ENCODE results near the gene JPH4. TPM values are rescaled to one million over a fixed set of nuclear protein-coding genes. Genes with fewer than 3 reads are reported as not detected.

The JPH4 gene
- total and polyA plus RNA-seq, 2 experiments from 2014 or later, result not detected

- H3K27ac ChIP-seq, result peak overlapping the region; percentile 46
- peak; percentile 61 for DNase-seq
- H3K4me1 ChIP-seq (ENCODE audit: insufficient read depth), result no peaks in the 10 kb centered on the region
- no peak overlapping the region for H3K4me3 ChIP-seq
- H4K20me1 ChIP-seq (ENCODE audit: insufficient read depth), result no peaks in the 10 kb centered on the region
- H3K27me3 ChIP-seq (replicated peaks; ENCODE audit: insufficient read depth), result no peaks in the 10 kb centered on the region
- no peaks in the 10 kb centered on the region for H3K9me2 ChIP-seq (ENCODE audit: insufficient read depth)
- no peaks in the 10 kb centered on the region for H3F3A ChIP-seq (ENCODE audit: insufficient read depth)
- no peak overlapping the region for H2AFZ ChIP-seq
- TF ChIP-seq EZH2 (IDR thresholded peaks at IDR 0.05; ENCODE audit: insufficient read depth, poor library complexity, severe bottlenecking) (no peak), EZH2phosphoT487 (IDR thresholded peaks at IDR 0.05; ENCODE audit: insufficient read depth, low read depth) (no peak)
- no peaks in the 10 kb centered on the region for H3K36me3 ChIP-seq (ENCODE audit: low read depth)
- H3K9ac ChIP-seq, result peak overlapping the region; percentile 25; the same call in 1 of the 2 replicates
- H3K79me2 ChIP-seq (ENCODE audit: insufficient read depth), result no peaks in the 10 kb centered on the region
- 42 to 61% methylated on average over 17 to 18 of the region's 18 CpGs for WGBS, 2 experiments (ENCODE audit: low coverage in 1 of 2, low lambda C conversion rate in 2 of 2, missing lambda C conversion rate in 2 of 2)
- H3K9me3 ChIP-seq (ENCODE audit: low read depth), result no peaks in the 10 kb centered on the region
- in situ Hi-C loops (cut with MboI), result no loop called here
- no peak overlapping the region for H3K4me2 ChIP-seq (ENCODE audit: unreplicated experiment)
Observed at GRCh38 chr14:23548351-23549318, 30.0 kb downstream of the JPH4 start.

DNA sequence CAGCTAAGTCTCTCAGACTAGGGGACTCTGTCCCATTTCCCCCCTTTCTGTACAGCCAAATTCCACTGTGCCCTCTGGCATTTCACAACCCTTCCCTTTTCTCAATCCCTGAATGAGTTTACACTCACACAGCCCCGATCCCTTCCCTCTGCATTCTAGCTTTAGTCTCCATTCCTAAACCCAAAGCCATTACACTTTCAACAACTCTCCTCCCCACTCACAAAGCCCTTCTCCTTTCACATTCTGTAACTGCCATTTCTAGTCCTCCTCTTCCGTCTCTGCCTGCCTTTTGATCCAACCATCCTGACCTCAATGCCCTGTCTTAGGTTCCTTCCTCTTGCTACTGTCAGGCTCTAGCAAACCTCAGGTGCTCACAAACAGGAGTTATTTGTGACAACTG, 30.7 kb downstream of the JPH4 start:
- Histone ChIP-seq H3K9me2 (ENCODE audit: insufficient read depth) (no peaks in the 10 kb centered on the region), H4K20me1 (ENCODE audit: insufficient read depth) (no peaks in the 10 kb centered on the region), H3K4me3 (no peak overlapping the region), H3K4me1 (ENCODE audit: insufficient read depth) (no peaks in the 10 kb centered on the region), H3K4me2 (ENCODE audit: unreplicated experiment) (no peak overlapping the region), H3F3A (ENCODE audit: insufficient read depth) (no peaks in the 10 kb centered on the region), H3K79me2 (ENCODE audit: insufficient read depth) (no peaks in the 10 kb centered on the region), H3K27ac (peak overlapping the region; percentile 46), H3K9me3 (ENCODE audit: low read depth) (no peaks in the 10 kb centered on the region), H3K36me3 (ENCODE audit: low read depth) (no peaks in the 10 kb centered on the region), H3K27me3 (replicated peaks; ENCODE audit: insufficient read depth) (no peaks in the 10 kb centered on the region), H2AFZ (no peak overlapping the region), H3K9ac (no peak overlapping the region)
- in situ Hi-C loops (cut with MboI), result no loop called here
- DNase-seq, result no peak
- TF ChIP-seq EZH2phosphoT487 (IDR thresholded peaks at IDR 0.05; ENCODE audit: insufficient read depth, low read depth) (no peak), EZH2 (IDR thresholded peaks at IDR 0.05; ENCODE audit: insufficient read depth, poor library complexity, severe bottlenecking) (no peak)
- WGBS, 2 experiments (ENCODE audit: low coverage in 1 of 2, low lambda C conversion rate in 2 of 2, missing lambda C conversion rate in 2 of 2), result 75 to 85% methylated on average over 2 of the region's 2 CpGs

- DNase-seq, result no peak
- in situ Hi-C loops (cut with MboI), result no loop called here
- no peak overlapping the region for H2AFZ ChIP-seq
- H3K36me3 ChIP-seq (ENCODE audit: low read depth), result no peaks in the 10 kb centered on the region
- TF ChIP-seq EZH2 (IDR thresholded peaks at IDR 0.05; ENCODE audit: insufficient read depth, poor library complexity, severe bottlenecking) (no peak), EZH2phosphoT487 (IDR thresholded peaks at IDR 0.05; ENCODE audit: insufficient read depth, low read depth) (no peak)
- H3F3A ChIP-seq (ENCODE audit: insufficient read depth), result no peaks in the 10 kb centered on the region
- no peak overlapping the region for H3K4me2 ChIP-seq (ENCODE audit: unreplicated experiment)
- H3K27ac ChIP-seq, result no peak overlapping the region
- no peaks in the 10 kb centered on the region for H3K79me2 ChIP-seq (ENCODE audit: insufficient read depth)
- no peaks in the 10 kb centered on the region for H4K20me1 ChIP-seq (ENCODE audit: insufficient read depth)
- no peaks in the 10 kb centered on the region for H3K4me1 ChIP-seq (ENCODE audit: insufficient read depth)
- H3K9me3 ChIP-seq (ENCODE audit: low read depth), result no peaks in the 10 kb centered on the region
- no peaks in the 10 kb centered on the region for H3K27me3 ChIP-seq (replicated peaks; ENCODE audit: insufficient read depth)
- WGBS, 2 experiments (ENCODE audit: low coverage in 1 of 2, low lambda C conversion rate in 2 of 2, missing lambda C conversion rate in 2 of 2), result 31 to 50% methylated on average over 7 to 10 of the region's 10 CpGs
- no peak overlapping the region for H3K9ac ChIP-seq
- H3K9me2 ChIP-seq (ENCODE audit: insufficient read depth), result no peaks in the 10 kb centered on the region
- no peak overlapping the region for H3K4me3 ChIP-seq
Observed at GRCh38 chr14:23546450-23547035, 32.0 kb downstream of the JPH4 start.

- no peak overlapping the region for H3K9ac ChIP-seq
- no peaks in the 10 kb centered on the region for H3K79me2 ChIP-seq (ENCODE audit: insufficient read depth)
- no peak for DNase-seq
- no peaks in the 10 kb centered on the region for H4K20me1 ChIP-seq (ENCODE audit: insufficient read depth)
- 75 to 87% methylated on average over 4 of the region's 4 CpGs for WGBS, 2 experiments (ENCODE audit: low coverage in 1 of 2, low lambda C conversion rate in 2 of 2, missing lambda C conversion rate in 2 of 2)
- H3K4me3 ChIP-seq, result no peak overlapping the region
- in situ Hi-C loops (cut with MboI), result no loop called here
- H3K4me2 ChIP-seq (ENCODE audit: unreplicated experiment), result no peak overlapping the region
- no peaks in the 10 kb centered on the region for H3K4me1 ChIP-seq (ENCODE audit: insufficient read depth)
- TF ChIP-seq EZH2phosphoT487 (IDR thresholded peaks at IDR 0.05; ENCODE audit: insufficient read depth, low read depth), result no peak
- H3K27me3 ChIP-seq (replicated peaks; ENCODE audit: insufficient read depth), result no peaks in the 10 kb centered on the region
- H3F3A ChIP-seq (ENCODE audit: insufficient read depth), result no peaks in the 10 kb centered on the region
- H3K27ac ChIP-seq, result no peak overlapping the region
- no peak overlapping the region for H2AFZ ChIP-seq
- no peaks in the 10 kb centered on the region for H3K9me3 ChIP-seq (ENCODE audit: low read depth)
- H3K36me3 ChIP-seq (ENCODE audit: low read depth), result no peaks in the 10 kb centered on the region
- H3K9me2 ChIP-seq (ENCODE audit: insufficient read depth), result no peaks in the 10 kb centered on the region
Observed at GRCh38 chr14:23545740-23546365, 32.7 kb downstream of the JPH4 start.
